MM.1S (cell line): Measurements from ENCODE around the gene OSR1.

Experiments
- DNase-seq: peaks from one replicate; pipeline ENCODE4 v3.0.0-alpha.2; 2015
- H2AFZ ChIP-seq: fragments of 300-600 bp; sonication (generic); 2 replicates; pipeline ENCODE4 v1.6.0; 2016; ENCODE audit warnings: antibody characterized with exemption, low read length
- H3F3A ChIP-seq: fragments of 300-600 bp; sonication (generic); 2 replicates; pipeline ENCODE4 v1.6.1; 2016; ENCODE audit warnings: mild to moderate bottlenecking, antibody characterized with exemption, low read length, moderate library complexity, mixed read lengths; ENCODE audit not compliant: insufficient read depth
- H3K27ac ChIP-seq: fragments of 300-600 bp; sonication (generic); 2 replicates; pipeline ENCODE4 v1.5.1; 2016; ENCODE audit warnings: mild to moderate bottlenecking, low read length
- H3K27me3 ChIP-seq: fragments of 300-600 bp; sonication (generic); replicated peaks from 2 replicates; pipeline ENCODE4 v1.6.0; 2016; ENCODE audit warnings: low read length; ENCODE audit not compliant: insufficient read depth
- H3K36me3 ChIP-seq: fragments of 300-600 bp; sonication (generic); replicated peaks from 2 replicates; pipeline ENCODE4 v1.6.1; 2016; ENCODE audit warnings: mild to moderate bottlenecking, low read length, mixed read lengths; ENCODE audit not compliant: insufficient read depth
- H3K4me1 ChIP-seq: fragments of 300-600 bp; sonication (generic); 2 replicates; pipeline ENCODE4 v1.6.1; 2016; ENCODE audit warnings: low read length, mixed read lengths
- H3K4me2 ChIP-seq: fragments of 300-600 bp; sonication (generic); 2 replicates; pipeline ENCODE4 v1.6.0; 2016; ENCODE audit warnings: low read depth, low read length
- H3K4me3 ChIP-seq: fragments of 300-600 bp; sonication (generic); 2 replicates; pipeline ENCODE4 v1.5.1; 2016; ENCODE audit warnings: low read length, mixed read lengths
- H3K79me2 ChIP-seq: fragments of 300-600 bp; sonication (generic); 2 replicates; pipeline ENCODE4 v1.6.1; 2016; ENCODE audit warnings: mixed run types, low read length, mixed read lengths
- H3K9ac ChIP-seq: fragments of 300-600 bp; sonication (generic); 2 replicates; pipeline ENCODE4 v1.6.1; 2016; ENCODE audit warnings: low read length, mixed read lengths
- H3K9me2 ChIP-seq: fragments of 300-600 bp; sonication (generic); replicated peaks from 2 replicates; pipeline ENCODE4 v1.6.1; 2016; ENCODE audit warnings: mild to moderate bottlenecking, low read length, mixed read lengths; ENCODE audit not compliant: insufficient read depth
- H3K9me3 ChIP-seq: fragments of 300-600 bp; sonication (generic); replicated peaks from 2 replicates; pipeline ENCODE4 v1.6.1; 2016; ENCODE audit warnings: mild to moderate bottlenecking, low read length, mixed read lengths; ENCODE audit not compliant: insufficient read depth
- H4K20me1 ChIP-seq: fragments of 300-600 bp; sonication (generic); 2 replicates; pipeline ENCODE4 v1.6.1; 2016; ENCODE audit warnings: mild to moderate bottlenecking, low read length, moderate library complexity, mixed read lengths; ENCODE audit not compliant: insufficient read depth
- EZH2 ChIP-seq: fragments of 300-600 bp; sonication (generic); optimal IDR thresholded peaks from 2 replicates; pipeline ENCODE3; 2017; ENCODE audit warnings: low read depth, mild to moderate bottlenecking, antibody characterized with exemption, low read length, mixed read lengths
- EZH2phosphoT487 ChIP-seq: fragments of 300-600 bp; sonication (generic); IDR thresholded peaks from 2 replicates; pipeline ENCODE4 v1.6.1; 2018; ENCODE audit warnings: antibody characterized with exemption, low read length
- TF ChIP-seq, protein P1 (sequence below): fragments of 300-600 bp; sonication (generic); IDR thresholded peaks from 2 replicates; pipeline ENCODE4 v1.5.1; 2016; ENCODE audit warnings: antibody characterized with exemption, low read length, mixed read lengths

OSR1 gene

DNA sequence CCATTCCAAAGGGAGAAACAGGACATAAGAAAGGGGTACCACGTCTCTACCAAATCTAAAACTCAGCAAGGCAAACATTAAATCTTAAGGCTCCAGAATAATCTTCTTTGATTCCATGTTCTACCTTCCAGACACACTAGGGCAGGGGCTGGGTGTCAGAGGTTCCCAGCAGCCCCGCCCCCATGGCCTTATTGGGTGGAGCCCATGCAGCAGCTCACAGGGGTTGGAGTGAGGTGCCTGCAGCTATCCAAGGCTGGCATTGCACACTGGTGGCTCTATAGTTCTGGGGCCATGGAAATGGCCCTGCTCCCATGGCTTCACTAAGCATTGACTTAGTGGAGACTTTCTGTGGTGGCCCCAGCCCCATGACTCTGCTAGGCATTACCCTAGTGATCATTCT lies 14.9 kb upstream of the OSR1 start:
- no peak for DNase-seq
- H4K20me1 ChIP-seq, result no peaks in the 10 kb centered on the region
- H3K4me2 ChIP-seq, result no peak overlapping the region
- H3K9me3 ChIP-seq, result no peaks in the 10 kb centered on the region
- no peak overlapping the region for H3K4me3 ChIP-seq
- no peaks in the 10 kb centered on the region for H3K9me2 ChIP-seq
- H3K27ac ChIP-seq, result no peak overlapping the region
- no peaks in the 10 kb centered on the region for H3F3A ChIP-seq
- no peaks in the 10 kb centered on the region for H3K4me1 ChIP-seq
- H3K9ac ChIP-seq, result no peak overlapping the region
- no peaks in the 10 kb centered on the region for H3K36me3 ChIP-seq
- no peak overlapping the region for H2AFZ ChIP-seq
- TF ChIP-seq, protein P1, sequence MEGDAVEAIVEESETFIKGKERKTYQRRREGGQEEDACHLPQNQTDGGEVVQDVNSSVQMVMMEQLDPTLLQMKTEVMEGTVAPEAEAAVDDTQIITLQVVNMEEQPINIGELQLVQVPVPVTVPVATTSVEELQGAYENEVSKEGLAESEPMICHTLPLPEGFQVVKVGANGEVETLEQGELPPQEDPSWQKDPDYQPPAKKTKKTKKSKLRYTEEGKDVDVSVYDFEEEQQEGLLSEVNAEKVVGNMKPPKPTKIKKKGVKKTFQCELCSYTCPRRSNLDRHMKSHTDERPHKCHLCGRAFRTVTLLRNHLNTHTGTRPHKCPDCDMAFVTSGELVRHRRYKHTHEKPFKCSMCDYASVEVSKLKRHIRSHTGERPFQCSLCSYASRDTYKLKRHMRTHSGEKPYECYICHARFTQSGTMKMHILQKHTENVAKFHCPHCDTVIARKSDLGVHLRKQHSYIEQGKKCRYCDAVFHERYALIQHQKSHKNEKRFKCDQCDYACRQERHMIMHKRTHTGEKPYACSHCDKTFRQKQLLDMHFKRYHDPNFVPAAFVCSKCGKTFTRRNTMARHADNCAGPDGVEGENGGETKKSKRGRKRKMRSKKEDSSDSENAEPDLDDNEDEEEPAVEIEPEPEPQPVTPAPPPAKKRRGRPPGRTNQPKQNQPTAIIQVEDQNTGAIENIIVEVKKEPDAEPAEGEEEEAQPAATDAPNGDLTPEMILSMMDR, result no peak
- no peak for TF ChIP-seq EZH2phosphoT487
- TF ChIP-seq EZH2, result no peak
- no peaks in the 10 kb centered on the region for H3K79me2 ChIP-seq
- H3K27me3 ChIP-seq, result no peaks in the 10 kb centered on the region

DNA sequence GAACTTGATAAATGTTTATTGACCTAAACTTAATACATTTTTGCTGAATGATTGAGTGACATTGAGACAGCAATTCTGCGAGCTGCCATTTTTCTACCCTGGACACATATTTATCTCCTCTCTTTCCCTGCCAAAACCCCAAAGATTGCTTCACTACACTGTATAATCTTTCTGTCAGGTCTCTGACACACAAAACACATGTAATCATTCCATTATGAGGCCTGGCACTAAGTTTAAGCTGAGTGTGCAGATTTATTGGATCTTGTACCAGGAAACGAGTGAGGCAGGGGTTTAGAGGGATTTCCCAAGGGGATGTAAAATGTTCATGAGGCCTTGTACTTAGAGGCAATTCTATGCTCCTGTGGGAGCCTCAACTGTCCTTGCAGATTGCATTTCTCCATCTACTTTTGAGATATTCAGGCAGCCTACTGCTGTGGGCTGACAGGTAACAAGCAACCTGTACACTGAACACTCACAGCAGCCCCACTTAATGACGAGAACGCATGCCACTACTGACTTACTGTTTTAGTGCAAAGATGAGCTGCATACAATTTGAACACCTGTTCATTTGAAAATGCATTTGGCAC lies 13.7 kb upstream of the OSR1 start:
- Histone ChIP-seq H3K4me1 (no peaks in the 10 kb centered on the region), H3K4me3 (no peak overlapping the region), H3K9me3 (no peaks in the 10 kb centered on the region), H2AFZ (no peak overlapping the region), H3K36me3 (no peaks in the 10 kb centered on the region), H4K20me1 (no peaks in the 10 kb centered on the region), H3K27me3 (no peaks in the 10 kb centered on the region), H3K9ac (no peak overlapping the region), H3K9me2 (no peaks in the 10 kb centered on the region), H3K79me2 (no peaks in the 10 kb centered on the region), H3K4me2 (no peak overlapping the region), H3K27ac (no peak overlapping the region), H3F3A (no peaks in the 10 kb centered on the region)
- no peak for TF ChIP-seq EZH2
- no peak for TF ChIP-seq EZH2phosphoT487
- TF ChIP-seq, protein P1, result no peak
- DNase-seq, result no peak

DNA sequence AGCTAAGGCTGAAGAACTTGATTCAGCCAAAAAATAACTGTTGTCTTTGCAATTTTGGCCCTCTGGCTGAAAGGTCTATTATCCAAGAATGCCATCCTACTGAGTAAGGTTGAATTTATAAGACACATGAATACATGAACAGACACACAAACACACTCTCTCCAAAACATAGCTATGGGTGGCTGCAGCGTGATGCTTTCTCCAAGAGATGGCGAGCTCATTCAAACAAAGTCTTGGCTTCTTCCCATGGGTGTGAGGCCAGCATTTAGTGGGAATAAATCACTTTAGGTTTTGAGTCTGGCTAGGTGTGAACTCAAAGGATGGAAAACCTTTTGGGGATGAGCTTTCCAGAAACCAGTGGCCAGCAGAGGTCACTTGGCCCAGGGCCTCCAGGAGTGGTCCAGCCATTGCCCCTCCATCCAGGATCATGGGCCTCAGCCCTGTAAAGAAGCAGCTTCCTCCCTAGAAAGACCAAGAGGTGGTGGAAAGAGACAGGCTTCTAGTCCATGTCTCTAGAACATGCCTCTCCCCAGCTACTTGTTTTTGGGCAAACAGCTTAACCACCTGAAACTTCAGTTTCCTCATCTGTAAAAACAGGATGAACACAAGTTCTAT lies 11.0 kb upstream of the OSR1 start:
- H3K79me2 ChIP-seq, result no peaks in the 10 kb centered on the region
- DNase-seq, result no peak
- TF ChIP-seq EZH2 (no peak), EZH2phosphoT487 (no peak)
- TF ChIP-seq, protein P1, result no peak
- no peak overlapping the region for H3K9ac ChIP-seq
- H3K27me3 ChIP-seq, result no peaks in the 10 kb centered on the region
- no peaks in the 10 kb centered on the region for H3K9me3 ChIP-seq
- H3K9me2 ChIP-seq, result no peaks in the 10 kb centered on the region
- H3K4me1 ChIP-seq, result no peaks in the 10 kb centered on the region
- no peaks in the 10 kb centered on the region for H3F3A ChIP-seq
- H2AFZ ChIP-seq, result no peak overlapping the region
- no peaks in the 10 kb centered on the region for H3K36me3 ChIP-seq
- H3K27ac ChIP-seq, result no peak overlapping the region
- no peaks in the 10 kb centered on the region for H4K20me1 ChIP-seq
- H3K4me2 ChIP-seq, result no peak overlapping the region
- H3K4me3 ChIP-seq, result no peak overlapping the region
